ENCODE measurements around the gene FILIP1L.

- TF ChIP-seq, protein P1, sequence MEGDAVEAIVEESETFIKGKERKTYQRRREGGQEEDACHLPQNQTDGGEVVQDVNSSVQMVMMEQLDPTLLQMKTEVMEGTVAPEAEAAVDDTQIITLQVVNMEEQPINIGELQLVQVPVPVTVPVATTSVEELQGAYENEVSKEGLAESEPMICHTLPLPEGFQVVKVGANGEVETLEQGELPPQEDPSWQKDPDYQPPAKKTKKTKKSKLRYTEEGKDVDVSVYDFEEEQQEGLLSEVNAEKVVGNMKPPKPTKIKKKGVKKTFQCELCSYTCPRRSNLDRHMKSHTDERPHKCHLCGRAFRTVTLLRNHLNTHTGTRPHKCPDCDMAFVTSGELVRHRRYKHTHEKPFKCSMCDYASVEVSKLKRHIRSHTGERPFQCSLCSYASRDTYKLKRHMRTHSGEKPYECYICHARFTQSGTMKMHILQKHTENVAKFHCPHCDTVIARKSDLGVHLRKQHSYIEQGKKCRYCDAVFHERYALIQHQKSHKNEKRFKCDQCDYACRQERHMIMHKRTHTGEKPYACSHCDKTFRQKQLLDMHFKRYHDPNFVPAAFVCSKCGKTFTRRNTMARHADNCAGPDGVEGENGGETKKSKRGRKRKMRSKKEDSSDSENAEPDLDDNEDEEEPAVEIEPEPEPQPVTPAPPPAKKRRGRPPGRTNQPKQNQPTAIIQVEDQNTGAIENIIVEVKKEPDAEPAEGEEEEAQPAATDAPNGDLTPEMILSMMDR (IDR thresholded peaks at IDR 0.05; ENCODE audit: low read length): no peak
- no peak for TF ChIP-seq EZH2 (optimal IDR thresholded peaks at IDR 0.05; ENCODE audit: low read depth, low read length)
Observed at GRCh38 chr3:99970198-99970597, 144.1 kb downstream of the FILIP1L start.

All from MM.1S (cell line).